Stimulated activated CD4-positive, alpha-beta T cell treated with anti-CD3 and anti-CD28 coated beads, Interleukin-1b, Interleukin-23, amount 100 ng/mL, for 48 hours (primary cell): ENCODE measurements around the gene BTG3.

Experiments used
- DNase-seq: peaks from one replicate; pipeline ENCODE4 v3.0.0-alpha.2; 2020

The BTG3 gene

GRCh38 chr21:17612565-17613241, at the start of gene BTG3:
Gene BTG3, minus strand, starts transcription at chr21:17612901. Its CDS starts 3,757 bp downstream, at chr21:17609144.
- DNase-seq = peak; percentile 78

DNA sequence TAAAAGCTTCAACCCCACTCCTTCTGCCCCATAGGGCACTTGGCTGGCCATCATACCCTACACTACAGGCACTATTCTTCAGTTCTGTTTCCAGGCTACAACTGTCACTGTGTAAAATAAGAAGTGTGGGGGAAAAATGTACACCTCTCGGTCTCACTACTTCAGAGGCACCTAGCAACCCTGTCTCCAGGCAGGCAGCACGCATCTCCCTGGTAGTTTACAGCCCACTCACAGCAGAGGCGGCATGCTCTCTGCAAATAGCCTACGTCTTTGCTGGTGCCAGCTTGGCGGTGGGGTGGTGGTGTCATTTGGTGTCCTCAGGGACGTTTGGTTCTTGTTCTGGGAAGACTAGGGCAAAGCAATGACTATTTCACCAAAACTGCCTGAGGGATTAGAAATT, 48.2 kb upstream of the BTG3 start:
- no peak for DNase-seq

- no peak for DNase-seq
These were observed 47.8 kb upstream of the BTG3 start for GRCh38 chr21:17660452-17660851.

- no peak for DNase-seq
These were observed 46.2 kb upstream of the BTG3 start for GRCh38 chr21:17658931-17659330.

DNA sequence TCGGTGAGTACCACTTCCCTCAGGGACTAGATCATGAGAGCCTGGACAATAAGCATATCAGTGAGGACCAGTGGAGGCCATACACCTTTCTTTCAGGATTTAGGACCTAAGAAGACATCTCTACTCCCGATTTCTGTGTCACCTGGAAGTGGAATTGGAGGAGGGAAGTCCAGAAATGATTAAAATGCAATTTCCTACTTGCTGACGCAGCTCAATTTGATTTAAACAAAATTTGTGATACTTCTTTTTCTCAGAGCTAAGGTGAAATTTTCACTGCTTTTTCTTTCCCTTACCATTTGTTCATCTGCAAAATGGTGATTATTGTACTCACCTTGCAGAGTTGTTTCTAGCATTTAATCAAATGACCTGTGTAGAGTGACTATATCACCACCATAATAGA, 38.8 kb upstream of the BTG3 start:
- DNase-seq = no peak

DNA sequence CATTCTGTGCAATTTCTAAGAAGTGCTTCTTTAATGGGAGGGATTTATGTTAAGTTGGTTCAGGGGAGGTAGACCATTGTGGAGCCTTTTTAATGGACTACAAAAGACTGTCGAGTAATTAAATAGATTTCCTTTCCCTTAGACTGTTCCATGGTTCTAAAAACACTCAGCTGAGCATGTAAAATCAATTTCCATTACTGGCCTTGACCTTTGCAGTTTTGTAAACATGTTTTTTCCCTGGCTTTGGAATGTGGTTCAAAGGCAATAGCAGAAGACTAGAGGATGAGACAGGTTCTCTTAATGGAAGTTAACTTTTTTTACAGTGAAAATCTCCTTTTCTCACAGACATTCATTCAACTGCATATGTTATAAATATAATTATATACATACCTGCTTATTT, 37.6 kb upstream of the BTG3 start:
- no peak for DNase-seq

GRCh38 chr21:17646790-17647189, 34.1 kb upstream of the BTG3 start:
- DNase-seq = no peak

DNA sequence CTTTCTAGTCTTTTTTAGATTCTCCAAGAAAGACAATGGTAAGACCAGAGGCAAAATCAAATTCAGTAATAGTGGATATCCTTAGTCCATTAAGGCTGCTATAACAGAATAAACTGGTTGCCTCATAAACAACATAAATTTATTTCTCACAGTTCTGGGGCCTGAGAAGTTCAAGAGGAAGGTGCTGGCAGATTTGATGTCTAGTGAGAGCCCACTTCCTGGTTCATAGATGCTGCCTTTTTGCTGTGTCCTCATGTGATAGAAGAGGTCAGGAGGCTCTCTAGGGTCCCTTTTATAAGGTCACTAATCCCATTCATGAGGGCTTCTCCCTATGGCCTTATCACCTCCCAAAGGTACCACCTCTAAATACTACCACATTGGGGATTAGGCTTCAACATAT, 31.5 kb upstream of the BTG3 start:
- DNase-seq = no peak

- DNase-seq = no peak
These were observed 28.1 kb upstream of the BTG3 start for GRCh38 chr21:17640821-17641220.

- no peak for DNase-seq
These were observed 24.0 kb upstream of the BTG3 start for GRCh38 chr21:17636711-17637110.

GRCh38 chr21:17631195-17631594, 18.5 kb upstream of the BTG3 start:
- DNase-seq = no peak

GRCh38 chr21:17622018-17622417, 9.3 kb upstream of the BTG3 start:
- DNase-seq = no peak

GRCh38 chr21:17616831-17617230, 4.1 kb upstream of the BTG3 start:
- no peak for DNase-seq

- no peak for DNase-seq
These were observed 558 bp upstream of the BTG3 start for GRCh38 chr21:17613242-17613676.

DNA sequence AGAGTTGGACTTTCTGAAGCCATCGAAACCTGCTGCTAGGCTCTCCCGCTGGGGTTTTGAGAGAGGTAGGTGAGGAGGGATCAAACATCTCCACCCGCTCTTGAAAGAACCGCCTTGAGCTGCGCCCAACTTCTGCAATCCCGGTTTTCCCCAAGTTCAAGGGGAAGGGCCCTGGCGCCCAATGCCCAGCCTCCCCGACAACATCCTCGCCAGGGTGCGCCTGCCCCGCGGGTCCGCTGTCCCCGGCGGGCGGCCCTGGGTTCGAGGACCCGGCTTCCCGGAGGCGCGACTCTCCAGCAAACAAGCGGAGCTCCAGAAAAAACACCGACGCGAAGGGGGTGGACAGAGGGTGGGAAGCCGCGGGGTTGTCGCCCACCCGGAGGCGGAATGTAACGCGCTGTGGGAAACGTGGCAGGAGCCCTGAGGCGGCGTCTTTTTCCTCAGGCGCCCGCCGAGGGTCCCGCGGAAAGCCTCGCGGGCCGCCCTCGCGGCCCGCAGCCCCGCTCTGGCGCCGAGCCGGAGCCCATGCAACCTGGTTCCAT, 607 bp downstream of the BTG3 start:
- peak; percentile 19 for DNase-seq

GRCh38 chr21:17611414-17612022, 1.2 kb downstream of the BTG3 start:
- peak; percentile 81 for DNase-seq

GRCh38 chr21:17610911-17611310, 1.8 kb downstream of the BTG3 start:
- DNase-seq = peak; percentile 2

DNA sequence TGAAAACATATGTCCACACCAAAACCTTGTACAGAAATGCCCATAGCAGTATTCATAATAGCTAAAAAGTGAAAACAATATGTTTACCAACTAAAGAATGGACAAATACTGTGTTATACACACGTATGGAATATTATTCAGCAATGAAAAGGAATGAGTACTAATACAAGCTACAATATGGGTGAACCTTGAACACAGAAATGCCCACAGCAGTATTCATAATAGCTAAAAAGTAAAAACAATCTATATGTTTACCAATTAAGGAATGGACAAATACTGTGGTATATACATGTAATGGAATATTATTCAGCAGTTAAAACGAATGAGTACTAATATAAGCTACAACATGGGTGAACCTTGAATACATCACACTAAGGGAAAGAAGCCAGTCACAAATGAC, 3.0 kb downstream of the BTG3 start:
- no peak for DNase-seq

- no peak for DNase-seq
These were observed 5.0 kb downstream of the BTG3 start for GRCh38 chr21:17607684-17608083.

- no peak for DNase-seq
These were observed 9.8 kb downstream of the BTG3 start for GRCh38 chr21:17602874-17603273.

DNA sequence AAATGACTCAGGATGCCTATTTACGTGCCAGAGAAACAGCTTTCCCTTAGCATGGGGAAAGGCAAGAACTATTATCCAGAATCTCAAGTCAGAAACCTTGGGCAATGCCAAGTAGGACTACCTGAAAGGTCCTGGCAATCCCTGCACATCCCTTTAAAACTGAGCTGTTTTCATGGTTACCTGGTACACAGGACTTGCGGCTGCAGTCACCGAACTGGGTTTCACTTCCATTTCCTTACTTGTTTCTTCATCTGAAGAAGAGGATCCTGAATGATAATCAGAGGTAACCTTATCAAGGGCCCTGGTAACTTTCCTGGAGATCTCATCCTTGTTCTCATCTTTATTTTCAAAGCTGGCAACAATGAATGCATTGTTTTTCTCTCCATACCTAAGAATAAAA, 14.3 kb downstream of the BTG3 start:
- no peak for DNase-seq

- no peak for DNase-seq
These were observed 15.0 kb downstream of the BTG3 start for GRCh38 chr21:17597680-17598079.

DNA sequence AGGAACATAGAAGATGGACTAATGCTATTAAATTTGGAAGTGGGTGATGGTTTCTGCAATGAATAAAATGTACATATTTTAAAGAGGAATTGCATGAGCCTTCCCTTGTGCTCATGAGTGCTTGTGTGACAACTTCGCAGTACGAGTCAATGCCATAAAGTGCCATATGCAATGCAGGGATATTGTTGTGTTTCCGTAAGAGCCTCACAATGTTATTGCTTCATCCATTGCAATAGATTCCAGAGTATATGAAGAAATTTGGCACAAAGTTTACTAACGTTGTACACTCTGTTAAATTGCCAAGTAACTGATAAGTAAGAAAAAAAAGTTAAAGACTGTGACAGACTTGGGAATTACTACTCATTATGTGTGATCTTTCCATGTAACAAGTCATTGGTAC, 22.3 kb downstream of the BTG3 start:
- no peak for DNase-seq

- no peak for DNase-seq
These were observed 26.7 kb downstream of the BTG3 start for GRCh38 chr21:17585875-17586450.
